ENCODE data around the gene AFF3.

GRCh38 chr2:99544608-99545007, 597.8 kb downstream of the AFF3 start:
- TF ChIP-seq CTCF (IDR thresholded peaks at IDR 0.05) (no peak), POLR2AphosphoS5 (IDR thresholded peaks at IDR 0.05) (no peak)

Measured in stomach (tissue), 4 donors.